GM12872 (cell line): Measurements from ENCODE around the gene RPL27.

ENCODE experiments used
- TF ChIP-seq, protein P1 (sequence below): IDR thresholded peaks from 3 replicates; pipeline ENCODE4 v1.5.1; 2011; ENCODE audit warnings: low read depth, mild to moderate bottlenecking, low read length, moderate library complexity; ENCODE audit not compliant: insufficient read depth

Gene RPL27

DNA sequence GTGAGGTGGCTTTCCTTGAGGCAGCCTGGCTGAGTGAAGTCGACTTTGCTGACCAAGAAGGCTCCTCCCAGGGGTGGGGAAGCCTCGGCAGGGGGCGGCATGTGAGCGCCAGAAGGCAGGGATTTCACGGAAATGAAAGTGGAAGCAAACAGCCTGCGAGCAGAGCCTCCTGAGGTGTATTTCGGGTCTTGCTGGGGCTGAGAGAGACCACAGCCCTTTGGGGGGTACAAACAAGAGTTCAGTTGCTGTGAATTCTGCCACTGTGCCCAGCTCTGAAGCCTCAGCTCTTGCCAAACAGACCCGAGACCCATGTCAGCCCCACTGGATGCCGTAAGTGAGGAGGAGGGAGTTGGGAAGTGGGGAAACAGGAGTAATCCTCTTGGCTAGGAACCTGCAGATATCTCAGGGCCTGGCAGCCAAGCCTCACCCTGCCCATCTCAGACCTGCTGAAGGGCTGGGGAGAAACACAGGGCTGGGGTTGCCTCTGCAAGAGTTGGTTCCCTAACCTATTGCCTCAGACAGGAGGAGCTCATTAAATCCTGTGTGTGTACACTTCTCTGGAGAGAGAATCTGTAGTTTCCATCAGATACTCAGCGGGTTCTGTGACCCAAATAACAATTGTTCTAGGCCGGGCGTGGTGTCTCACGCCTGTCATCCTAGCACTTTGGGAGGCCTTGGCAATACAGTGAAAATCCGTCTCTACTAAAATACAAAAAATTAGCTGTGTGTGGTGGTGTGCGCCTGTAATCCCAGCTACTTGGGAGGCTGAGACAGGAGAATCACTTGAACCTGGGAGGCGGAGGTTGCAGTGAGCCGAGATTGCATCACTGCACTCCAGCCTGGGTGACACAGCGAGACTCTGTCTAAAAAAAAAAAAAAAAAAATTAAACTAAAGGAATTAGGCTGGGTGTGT, 8.7 kb downstream of the RPL27 start, which contains the start of gene IFI35:
Gene IFI35 (plus strand): TSS at position 146 of the 913 bp plus-strand sequence. CDS start 164 bp downstream, at position 310.
- TF ChIP-seq, protein P1, sequence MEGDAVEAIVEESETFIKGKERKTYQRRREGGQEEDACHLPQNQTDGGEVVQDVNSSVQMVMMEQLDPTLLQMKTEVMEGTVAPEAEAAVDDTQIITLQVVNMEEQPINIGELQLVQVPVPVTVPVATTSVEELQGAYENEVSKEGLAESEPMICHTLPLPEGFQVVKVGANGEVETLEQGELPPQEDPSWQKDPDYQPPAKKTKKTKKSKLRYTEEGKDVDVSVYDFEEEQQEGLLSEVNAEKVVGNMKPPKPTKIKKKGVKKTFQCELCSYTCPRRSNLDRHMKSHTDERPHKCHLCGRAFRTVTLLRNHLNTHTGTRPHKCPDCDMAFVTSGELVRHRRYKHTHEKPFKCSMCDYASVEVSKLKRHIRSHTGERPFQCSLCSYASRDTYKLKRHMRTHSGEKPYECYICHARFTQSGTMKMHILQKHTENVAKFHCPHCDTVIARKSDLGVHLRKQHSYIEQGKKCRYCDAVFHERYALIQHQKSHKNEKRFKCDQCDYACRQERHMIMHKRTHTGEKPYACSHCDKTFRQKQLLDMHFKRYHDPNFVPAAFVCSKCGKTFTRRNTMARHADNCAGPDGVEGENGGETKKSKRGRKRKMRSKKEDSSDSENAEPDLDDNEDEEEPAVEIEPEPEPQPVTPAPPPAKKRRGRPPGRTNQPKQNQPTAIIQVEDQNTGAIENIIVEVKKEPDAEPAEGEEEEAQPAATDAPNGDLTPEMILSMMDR, result peak; percentile 47

DNA sequence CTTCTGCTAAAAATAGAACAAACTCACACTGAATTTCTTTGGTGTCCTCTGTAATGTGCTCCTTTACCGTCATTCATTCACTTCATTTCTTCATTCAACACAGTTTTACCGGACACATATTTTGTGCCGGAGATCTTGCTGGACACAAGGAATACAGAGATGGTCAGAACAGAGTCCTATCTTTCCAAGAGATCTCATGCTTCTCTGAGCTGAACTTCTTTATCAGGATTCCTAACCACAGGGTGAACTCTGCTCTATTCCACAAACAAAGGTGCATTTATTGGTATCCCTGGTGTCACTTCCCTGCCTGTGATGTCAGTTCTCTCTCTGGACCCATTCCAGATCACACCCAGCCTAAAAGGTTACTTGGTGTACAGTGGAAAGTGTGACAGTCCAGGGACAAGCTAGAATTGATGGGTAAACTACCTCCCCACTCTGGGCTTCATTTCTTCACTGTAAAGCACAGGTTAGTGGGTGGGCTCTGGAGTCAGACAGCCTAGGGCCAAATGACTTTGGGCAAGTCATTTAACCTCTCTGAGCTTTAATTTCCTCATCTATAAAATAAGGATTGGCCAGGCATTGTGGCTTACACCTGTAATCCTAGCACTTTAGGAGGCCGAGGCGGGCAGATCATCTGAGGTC, 12.6 kb downstream of the RPL27 start:
- TF ChIP-seq, protein P1, result no peak

DNA sequence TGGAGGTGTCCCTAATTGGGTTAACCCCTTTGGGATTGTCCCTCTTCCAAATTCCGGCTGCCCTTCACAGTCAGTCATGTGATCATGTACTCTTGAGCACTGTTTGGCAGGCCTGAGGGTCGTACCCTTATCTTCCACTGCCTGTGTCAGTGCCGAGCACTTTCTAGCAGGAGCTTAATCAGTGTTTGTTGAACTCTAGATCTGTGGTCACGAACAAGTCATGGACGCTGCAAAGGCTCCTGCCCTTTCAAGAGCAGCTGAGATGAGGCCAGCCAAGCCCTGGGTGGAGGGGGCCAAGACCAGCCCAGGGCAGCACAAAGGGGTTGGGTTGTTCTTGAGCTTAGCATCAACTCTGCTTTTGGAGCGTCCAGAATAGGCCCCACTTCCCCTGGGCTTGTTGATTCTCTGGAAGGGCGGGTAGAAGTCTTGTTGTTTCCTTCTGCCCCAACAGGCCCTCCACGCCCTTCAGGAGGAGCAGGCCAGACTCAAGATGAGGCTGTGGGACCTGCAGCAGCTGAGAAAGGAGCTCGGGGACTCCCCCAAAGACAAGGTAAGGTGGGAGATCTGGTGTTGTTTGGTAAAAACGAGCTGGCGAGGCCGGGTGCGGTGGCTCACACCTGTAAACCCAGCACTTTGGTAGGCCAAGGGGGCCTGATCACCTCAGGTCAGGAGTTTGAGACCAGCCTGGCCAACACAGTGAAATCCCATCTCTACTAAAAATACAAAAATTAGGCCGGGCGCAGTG, 13.7 kb downstream of the RPL27 start:
- TF ChIP-seq, protein P1, result no peak

DNA sequence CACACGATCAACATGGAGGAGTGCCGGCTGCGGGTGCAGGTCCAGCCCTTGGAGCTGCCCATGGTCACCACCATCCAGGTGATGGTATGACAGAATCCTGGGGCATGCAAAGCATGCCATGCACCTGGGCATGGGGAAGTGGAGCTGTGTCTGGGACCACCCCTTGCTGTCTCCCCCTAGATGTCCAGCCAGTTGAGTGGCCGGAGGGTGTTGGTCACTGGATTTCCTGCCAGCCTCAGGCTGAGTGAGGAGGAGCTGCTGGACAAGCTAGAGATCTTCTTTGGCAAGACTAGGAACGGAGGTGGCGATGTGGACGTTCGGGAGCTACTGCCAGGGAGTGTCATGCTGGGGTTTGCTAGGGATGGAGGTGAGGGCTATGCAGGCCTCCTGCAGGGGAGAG, 15.1 kb downstream of the RPL27 start:
- TF ChIP-seq, protein P1, result no peak

DNA sequence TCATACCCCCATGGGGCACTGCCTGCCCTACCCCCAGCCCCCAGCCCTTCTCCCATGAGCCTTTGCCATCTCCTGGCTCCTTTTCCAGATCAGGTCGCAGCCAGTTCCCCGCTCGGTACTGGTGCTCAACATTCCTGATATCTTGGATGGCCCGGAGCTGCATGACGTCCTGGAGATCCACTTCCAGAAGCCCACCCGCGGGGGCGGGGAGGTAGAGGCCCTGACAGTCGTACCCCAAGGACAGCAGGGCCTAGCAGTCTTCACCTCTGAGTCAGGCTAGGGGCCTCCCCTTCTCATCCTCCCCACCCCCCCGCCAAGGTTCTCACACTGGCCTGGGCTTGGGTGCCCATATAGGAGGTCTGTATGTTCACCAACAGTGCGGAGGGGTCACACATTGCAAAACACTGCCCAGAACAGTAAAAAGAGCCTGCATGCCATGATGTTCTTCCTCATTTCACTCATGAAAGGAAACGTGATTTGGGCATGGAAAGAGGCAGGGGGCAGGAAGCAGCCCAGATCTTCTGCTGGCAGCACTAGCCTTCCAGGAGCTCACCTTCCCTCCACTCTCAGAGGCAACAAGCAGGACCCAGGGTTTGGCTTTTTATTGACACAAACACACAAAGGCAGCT, 15.9 kb downstream of the RPL27 start:
- TF ChIP-seq, protein P1, result no peak

DNA sequence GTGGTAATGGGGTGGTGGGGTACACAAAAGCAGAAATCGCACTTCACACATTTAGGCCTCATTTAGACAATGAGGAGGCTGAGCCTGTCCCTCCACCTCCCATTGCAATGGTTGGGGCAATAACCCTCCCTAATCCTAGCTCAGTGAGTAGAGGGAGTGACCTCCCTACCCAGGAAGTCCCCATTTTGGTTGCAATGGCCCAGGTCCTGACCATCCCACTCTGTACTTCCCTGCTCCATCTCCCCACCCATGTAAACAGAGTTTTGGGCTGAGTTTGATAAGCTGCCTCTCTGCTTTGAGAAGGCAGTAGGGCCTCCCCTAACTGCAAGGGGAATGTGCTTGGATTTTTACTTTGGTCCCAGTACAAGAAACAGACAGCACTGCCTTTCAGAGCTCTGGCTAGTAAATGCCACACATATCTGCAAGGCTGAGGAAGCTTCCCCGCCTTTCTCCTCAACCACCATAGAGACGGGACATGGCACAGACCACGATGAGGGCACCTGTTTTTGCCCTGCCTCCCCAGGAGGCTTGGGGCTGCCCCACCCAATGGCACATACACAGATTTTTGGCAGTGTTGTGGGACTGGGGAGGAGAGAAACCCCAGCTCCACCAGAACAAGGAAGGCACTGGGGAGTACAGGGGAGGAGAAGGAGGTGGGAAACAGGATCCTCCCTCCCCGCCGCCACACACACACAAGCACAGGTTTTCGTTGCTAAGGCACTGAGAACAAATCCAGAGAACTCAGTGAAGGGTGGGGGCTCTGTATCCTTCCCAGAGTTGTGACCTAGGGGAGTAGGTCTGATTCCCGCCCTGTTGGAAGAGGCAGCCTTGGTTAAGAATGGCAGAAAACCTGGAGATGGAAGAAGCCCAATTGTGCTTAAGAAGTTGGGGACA, 16.7 kb downstream of the RPL27 start:
- TF ChIP-seq, protein P1, result no peak
